ENCODE results near the gene TCIRG1.

TCIRG1 gene

DNA sequence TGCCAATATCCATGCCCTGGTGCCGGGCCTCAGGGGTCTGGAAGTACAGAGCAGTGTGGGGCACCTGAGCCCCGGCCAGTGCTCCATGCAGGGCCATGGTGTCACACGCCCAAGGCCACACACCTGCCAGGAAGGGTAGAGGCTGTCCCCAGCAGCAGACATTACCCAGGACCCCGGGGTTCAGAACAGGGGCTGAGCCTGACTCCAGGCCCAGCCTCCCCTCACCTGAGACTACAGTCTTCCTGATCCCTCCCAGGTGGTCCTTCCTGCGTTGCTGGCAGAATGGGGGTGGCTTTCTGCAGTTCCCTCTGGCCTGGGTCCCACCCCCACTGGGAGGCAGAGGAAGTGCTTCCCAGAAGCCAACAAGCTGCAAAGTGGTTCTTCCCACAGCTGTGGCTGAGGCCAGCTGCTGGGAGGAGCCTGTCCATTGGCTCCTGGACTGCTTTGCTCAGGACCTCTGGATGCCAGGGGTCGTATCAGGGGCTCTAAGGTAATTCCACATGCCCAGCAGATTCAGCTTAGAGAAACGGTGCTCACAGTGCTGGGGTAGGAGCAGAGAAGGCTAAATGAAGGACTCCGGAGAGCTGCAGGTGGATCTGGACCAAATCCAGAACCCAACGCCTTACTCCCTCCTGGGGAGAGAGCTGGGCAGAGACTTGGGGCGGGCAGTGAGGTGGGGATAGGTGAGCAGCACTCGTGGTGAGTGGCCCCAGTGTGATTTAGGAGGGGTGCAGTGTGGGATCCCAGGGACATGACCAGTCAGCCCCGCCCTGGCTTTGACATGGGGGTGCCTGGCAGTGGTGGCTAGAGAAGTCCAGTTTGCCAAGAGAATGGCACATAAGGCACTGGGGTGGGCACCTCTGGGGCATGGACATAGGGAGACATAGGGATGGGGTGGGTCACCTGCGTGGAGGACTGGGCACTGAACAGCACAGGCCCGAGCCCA lies 12.6 kb downstream of the TCIRG1 start:
- no peak for DNase-seq

DNA sequence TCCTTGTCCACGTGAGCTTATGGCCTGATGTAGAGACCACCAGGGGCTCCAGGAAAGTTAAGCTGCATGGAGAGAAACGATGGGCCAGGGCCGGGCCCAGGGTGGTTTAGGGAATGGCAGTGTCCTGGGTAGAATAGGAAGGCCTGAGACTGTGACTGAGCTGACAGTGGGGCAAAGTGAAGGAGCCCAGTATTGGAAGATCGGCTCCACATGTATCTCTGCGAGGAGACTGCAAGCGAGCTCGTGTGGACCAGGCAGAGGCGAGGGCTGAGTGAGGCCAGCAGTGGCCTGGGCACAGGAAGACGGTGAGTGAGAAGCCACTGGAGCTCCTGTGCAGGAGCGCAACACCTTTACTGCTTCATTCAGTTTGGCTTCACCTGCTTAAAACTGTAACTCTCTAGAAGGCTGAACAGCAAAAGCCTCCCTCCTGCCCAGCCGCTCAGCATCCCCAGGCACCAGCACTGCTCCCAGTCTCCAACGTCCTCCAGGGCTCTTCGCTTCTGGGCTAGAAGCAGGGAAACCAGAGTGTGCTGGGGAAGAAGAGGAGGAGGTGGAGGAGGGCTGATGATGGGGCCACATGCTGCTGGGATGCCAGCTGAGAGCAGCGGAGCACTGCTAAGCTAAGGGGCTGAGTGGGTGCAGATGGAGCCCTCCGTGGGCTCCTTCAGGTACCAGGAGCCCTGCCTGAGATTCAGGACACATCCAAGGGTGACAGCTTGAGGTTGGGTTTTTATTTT lies 13.5 kb downstream of the TCIRG1 start:
- DNase-seq = no peak

DNA sequence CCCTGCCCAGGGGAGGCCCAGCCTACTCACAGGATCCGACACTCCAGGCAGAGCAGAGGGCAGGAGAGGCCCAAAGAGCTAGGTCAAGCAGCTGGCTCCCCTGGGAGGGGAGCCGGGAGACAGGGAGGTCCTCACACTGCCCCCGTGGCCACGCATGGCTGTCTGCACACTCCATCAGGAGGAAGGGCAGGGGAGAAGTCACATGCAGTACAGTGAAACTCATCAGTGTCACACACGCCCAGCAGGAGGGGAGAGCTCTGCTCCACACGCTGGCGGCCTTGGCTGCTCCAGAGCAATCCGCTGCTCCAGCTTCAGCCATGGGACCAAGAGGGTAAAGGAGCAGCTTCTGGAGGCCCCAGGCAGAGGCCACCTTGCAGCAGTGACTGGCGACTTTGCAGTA lies 14.3 kb downstream of the TCIRG1 start:
- DNase-seq = peak in 1 of 2 donors; percentile 43

DNA sequence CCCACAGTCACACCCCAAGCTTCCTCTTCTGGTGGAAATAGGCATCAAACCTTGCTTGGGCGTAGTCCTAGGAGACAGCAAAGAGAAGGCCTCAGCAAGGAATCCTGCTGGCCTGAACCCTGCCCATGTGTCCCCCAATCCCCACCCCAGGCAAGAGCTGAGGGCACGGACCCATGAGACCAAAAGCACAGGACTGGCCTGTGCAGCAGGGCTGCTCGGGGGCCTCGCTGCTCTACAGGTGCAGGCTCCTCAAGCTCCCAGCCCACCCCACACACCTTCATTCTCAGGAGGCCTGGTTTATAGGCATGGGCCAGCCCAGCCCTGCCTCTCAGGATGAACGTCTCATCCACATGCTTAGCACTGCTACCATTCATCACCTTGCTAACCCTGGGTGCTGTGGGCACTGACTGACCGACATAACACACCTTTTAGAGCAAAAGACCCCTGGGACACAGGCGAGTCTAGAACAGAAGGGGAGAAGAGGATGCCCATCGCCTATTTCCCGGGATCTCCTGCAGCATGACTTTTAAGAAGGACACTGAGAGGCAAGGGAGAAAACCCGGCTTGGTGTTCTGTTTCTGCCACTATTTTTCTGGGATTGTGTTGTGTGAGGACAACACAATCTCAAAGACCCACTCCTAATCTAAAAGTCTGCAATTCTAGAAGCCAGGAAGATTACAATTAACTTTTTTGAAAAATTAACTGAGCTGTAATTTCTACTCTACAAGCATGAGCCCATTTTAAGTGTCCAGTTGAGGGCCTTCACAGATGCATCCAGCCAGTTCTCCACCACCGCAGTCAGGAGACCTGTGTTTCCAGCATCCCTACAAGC lies 15.4 kb downstream of the TCIRG1 start:
- DNase-seq = peak; percentile 11 to 41

DNA sequence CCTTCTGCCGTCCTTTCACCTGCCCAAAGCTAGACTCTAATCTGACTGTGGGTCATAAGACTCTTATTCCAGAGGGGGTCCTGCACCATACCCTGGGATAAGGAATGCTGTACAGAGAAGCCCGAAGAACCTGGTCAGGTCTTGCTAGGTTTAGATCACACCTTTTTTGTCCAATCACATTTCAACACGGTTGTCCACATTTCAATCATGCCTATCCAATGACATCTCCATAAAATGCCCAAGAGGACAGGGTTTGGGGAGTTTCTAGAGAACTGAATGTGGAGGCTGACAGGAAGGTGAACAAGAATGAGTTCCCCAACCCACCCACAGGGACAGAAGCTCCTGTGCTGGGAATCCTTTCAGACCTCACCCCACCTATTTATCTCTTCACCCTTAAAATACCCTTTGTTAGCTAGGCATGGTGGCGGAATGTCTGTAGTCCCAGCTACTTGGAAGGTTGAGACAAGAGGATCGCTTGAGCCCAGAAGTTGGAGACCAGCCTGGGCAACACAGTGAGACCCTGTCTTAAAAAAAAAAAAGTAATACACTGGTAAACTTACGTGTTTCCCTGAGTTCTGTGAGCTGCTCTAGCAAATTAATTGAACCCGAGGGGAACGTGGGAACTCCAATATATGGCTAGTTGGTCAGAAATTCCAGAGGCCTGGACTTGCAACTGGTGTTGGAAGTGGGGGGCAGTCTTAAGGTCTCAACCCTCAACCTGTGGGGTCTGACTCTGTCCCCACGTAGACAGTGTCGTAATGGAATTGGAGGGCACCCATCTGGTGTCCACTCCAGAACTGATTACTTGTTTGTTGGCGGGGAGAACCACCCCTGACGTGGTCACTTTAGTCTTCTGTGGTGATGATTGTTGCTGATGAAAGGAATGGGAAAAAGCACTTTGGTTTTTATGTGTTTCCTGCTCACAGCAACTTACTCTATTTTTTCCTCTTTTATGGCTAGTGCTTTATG lies 17.8 kb downstream of the TCIRG1 start:
- no peak for DNase-seq

DNA sequence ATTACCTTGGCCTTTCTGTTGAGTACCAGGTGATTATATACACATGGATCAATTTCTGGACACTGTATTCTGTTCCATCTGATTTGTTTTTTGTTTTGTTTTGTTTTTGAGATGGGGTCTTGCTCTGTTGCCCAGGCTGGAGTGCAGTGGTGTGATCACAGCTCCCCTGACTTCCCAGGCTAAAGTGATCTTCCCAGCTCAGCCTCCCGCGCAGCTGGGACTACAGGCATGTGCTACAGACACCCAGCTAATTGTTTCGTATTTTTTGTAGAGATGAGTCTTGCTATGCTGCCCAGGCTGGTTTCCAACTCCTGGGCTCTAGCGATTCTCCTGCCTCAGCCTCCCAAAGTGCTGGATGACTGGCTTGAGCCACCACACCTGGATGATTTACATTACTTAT lies 19.0 kb downstream of the TCIRG1 start:
- no peak for DNase-seq

DNA sequence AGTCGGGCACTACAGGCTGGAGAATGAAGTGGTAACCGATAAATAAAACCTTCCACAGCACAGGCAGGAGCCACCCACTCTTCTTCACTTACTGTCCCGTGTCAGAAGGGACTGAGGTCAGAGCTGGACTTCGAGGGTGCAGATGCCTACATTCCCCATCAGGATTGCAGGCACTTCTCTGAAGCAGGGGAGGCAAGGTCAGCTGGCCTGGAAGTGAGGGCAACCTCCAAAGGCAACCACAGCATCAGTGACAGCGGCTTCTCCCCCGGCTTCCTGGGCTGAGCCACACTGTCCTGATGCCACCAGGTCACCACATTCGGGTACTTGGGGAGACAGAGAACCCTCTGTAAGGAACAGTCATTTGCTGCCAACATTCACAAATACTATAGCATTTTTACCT lies 22.7 kb downstream of the TCIRG1 start:
- peak; percentile 14 to 48 for DNase-seq

DNA sequence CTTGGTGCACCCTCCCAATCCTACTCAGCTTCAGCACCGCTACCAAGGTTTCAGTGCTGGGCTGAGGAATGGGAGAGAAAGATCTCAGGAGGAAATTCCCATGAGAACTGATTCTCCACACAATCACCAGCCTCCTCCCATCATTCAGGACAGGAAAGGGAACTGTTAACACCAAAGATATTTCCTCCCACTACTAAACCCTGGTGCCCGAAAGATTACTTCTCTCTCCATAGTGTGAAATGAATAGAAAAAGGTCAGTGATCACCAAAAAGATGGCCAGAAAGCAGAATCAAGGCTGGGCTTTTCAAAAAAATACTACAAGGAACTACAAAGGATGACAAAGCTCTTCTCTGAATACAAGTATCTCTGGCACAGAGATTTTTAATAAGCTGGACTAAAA lies 26.1 kb downstream of the TCIRG1 start:
- peak; percentile 37 to 49 for DNase-seq

DNA sequence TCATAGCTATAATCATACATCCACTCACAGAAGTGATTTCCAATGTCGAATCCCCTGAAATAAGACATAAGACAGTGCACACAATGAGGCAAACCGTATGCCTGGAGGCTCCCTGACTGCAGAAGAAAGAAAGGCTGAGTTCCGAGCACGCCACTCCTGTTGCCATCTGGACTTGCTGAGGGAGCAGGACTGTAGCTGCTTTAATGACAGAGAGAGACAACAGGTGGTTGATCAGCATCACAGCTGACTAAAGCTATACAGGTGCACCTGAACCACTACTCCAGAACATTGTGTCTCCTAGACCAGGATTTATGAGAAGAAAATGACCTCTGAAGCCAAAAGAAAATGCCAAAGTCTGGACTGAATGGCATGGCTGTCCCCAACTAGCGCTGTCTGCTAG lies 27.0 kb downstream of the TCIRG1 start:
- DNase-seq = no peak

DNA sequence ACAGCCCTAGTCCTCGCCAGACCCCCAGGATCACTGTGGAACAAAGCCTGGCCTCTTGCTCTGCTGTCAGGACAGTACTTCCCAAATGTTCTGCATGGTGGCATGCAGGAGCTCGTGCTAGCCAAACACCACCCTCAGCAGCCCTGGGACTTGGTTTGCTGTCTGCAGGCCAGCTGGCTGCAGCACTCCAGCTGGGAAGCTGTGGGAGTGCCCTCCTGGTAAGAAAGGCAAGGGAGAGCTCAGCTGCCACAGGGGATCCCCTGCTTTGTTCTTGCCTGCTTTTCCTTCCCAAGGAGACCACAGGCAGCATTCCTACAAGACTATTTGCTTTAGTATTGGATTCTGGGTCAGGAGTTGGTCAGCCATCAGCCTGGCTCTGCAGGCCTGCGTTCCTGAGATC lies 27.9 kb downstream of the TCIRG1 start:
- no peak for DNase-seq

DNA sequence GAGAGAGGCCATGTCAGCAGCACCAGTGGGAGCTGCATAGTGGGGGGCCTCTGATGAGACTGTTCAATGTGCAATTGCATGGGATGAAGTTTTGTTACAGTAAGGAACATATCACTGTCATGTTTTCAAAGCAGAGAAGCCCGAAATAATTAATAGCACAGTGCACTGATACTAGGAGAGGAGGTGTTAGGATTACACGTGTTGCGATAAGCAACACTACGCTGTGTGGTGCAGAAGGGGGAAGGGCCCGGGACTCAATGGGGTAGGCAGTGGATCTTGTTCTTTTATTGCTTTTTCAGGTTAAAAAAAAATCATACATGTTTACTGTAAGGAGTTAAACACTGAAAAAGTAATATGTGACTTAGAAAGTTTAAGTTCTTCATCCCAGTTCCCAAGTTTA lies 29.2 kb downstream of the TCIRG1 start:
- DNase-seq = no peak

DNA sequence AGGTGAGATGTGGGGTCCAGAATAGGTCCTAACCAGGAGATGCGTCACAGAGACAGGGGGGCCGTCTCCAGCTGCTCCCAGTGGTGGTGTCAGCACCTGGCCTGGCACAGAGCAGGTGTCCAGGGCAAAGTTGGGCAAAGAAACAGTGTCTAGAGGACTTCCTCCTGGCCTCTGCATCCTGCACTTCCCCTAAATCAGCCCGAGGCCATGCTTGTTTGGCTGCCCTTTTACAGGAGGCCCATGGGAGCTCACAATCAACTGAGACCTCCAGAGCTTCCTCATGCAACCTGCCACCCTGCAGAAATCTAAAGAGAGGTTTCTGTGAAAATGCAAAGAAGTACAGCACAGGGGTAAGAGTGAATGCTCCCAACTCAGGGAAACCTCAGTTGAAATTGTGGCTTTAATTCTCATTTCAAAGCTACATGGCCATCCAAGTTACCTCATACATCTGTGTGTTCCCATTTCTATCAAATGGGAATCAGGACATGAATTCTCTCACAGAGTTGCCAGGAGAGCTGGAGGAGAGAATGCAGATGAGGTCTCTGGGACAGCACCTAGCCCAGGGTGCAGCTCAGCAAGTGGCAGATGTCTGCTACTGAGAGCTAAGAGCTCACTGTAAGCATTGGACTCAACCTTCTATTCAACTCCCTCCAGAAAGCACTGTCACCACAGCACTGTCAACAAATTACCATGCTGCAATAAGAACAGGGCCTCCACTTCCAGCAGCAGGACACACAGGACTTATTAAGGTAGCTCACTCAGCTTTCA lies 32.6 kb downstream of the TCIRG1 start:
- peak in 1 of 2 donors; percentile 18 for DNase-seq

DNA sequence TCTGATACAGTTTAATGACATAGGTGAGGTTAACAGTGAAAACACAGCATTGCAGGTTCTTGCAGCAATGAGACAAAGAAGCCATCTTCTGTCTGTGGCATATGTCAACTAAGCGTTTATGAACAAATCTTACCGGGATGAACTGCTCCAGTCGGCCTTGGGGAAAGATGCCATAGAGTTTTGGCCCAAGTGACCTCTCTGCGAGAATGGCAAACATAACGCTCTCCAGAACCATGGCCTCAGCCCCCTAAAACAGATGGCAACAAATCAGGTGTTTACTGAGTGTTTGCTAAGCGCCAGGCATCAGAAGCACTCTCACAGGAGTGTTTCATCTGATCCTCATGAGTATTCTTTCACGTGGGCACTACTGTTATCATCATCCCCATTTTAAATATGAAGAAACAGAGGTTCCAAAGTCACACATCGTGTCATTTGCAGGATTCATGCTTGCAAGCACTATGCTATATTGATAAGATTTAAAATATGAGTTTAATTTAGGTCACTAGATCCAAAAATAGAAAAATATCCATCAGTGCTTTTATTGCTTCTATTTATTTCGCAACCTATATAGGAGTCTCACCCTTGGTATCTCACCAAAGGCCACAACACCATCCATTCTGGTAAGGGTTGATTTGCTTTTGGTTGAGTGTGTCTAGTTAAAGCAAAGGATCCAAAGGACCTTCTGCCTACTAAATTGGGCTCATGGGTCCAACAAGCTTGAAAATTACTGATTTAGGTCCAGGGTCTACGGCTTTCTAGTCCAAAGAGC lies 35.9 kb downstream of the TCIRG1 start:
- DNase-seq = no peak

DNA sequence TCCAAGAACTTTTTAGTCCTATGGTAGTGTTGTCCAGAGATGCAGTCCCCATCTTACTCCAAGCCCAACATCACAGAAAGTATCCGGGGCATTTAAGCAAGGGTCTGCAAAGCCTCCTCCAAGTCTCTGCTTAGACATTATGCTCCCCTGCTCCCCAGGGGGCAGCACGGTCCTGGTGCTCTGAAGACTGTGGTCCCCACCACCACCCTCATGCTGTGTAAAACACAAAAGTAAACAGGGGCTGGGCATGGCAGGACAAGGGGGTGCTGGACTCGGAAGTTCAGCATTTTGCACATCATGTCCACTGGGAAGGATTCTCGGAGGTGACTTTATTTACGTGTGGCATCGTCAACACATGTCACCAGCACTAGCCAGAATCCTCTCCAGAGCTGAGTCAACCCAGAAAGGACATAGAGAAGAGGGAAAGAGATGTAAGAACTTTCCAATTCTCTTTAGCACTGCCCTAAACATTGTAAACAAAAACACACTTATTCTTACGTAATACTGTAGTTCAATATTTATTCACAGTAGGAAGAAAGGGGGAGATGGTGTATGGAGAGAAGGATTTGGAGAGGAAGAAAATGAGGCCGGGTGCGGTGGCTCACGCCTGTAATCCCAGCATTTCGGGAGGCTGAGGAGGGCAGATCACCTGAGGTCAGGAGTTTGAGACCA lies 37.7 kb downstream of the TCIRG1 start:
- no peak for DNase-seq

DNA sequence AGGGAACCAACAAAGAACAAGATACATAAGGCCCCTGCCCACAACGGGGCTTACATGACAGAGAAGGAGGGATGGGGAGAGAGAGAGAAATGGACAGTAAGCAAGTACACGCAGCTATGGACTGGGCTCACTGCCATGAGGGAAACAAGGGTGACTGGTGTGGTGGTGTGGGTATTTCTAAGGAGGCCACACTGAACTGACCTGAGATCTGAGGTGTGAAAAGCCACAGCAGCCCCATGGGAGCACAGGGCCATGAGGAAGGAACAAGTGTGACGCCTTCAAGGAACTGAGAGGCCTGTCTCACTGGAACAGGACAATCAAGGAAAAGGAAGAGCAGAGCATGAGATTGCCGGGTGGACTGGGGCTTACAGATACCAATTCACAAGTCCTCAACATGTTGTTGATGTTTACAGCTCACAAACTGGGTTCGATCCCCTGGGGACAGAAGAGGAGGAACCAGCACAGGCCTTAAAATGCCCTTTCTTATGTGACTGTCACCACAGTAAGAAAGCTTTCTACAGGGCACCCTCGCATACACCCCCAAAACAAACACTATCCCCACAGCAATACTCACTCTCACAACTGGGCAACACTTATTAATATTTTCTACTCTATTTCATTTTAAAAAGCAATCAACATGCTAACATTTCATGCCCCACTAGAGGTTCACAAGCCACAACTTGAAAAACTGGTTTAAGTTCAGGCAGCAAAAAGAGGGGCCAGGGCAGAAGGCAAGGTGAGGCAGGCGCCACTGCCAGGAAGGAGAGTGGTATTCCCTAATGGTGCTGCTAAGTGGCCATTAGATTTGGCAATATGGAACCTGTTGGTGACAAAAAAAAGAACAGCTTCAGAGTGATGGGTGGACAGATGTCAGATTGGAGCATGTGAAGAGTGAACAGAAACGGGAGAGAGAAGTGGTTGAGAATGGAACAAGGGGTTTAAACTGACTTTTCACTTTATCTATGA lies 39.1 kb downstream of the TCIRG1 start:
- DNase-seq = no peak

DNA sequence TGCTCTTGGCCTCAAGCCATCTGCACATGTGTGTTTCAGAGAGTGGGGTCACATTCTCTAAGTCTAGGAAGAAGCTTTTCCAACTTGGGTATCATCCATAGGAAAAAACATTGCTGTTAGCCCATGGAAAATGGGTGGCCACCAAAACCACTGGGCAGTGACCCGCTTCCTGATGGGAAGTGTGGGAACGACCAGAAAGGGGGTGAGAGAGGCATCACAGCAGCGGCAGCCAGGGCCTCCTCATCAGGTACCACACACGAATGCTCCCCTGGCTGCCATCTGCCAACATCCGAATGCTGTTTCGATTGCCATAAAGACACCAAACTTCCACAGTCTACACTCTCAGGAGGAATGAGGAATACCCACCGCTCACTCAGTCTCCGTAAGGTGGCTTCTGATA lies 42.0 kb downstream of the TCIRG1 start:
- no peak for DNase-seq

DNA sequence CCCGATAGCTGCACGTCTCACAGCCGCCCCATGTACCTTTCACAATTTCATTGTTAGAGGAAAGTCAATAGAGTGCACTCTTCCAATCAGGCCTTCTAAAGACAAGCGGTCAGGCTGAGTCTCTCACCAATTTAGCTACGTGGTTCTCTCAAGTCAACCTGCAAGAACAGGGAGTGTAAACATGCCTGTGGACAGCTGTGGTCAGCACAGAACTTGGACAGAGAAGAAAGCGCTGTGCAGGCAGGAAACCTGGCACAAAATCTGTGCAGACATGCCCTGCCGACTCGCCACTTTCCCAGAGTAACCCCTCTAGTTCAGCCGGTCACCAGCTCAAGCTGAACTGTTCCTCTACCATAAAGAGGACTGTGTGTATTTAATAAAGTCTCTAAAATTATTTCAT lies 42.9 kb downstream of the TCIRG1 start:
- DNase-seq = no peak

DNA sequence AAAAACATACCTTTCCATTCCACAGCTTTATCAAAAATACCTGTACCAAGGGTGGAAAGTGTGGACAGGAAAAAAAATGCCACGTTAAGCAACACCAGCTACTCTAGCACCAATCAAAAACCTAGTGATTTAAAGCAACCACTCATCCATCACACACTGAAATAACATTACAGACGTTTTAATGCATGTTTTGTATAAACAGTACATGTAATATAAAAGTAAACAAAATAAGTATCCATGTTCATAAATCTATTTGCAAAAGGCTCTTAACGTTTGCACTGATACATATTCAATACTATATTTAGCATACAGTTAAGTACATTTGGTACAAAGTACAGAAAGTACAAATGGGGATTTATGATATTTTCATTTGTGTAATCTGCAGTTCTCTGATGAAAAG lies 43.7 kb downstream of the TCIRG1 start:
- no peak for DNase-seq
